Chondrocyte (in vitro differentiated cells): ENCODE data around the gene PPP1R16B. TPM values are rescaled to one million over a fixed set of nuclear protein-coding genes. Genes with fewer than 3 reads are reported as not detected.

ENCODE experiments used
- DNase-seq: peaks from one replicate; pipeline ENCODE4 v3.0.0; 2021; ENCODE audit warnings: mixed read lengths, low spot score
- H3K27ac Mint-ChIP-seq: one replicate; pipeline ENCODE4 v1.8.0; 2021; ENCODE audit warnings: mild to moderate bottlenecking, moderate library complexity, mixed read lengths; ENCODE audit not compliant: unreplicated experiment
- H3K27me3 Mint-ChIP-seq: 2 replicates; pipeline ENCODE4 v1.8.0; 2021; ENCODE audit warnings: low read depth, mixed read lengths
- H3K36me3 Mint-ChIP-seq: 2 replicates; pipeline ENCODE4 v1.8.0; 2021; ENCODE audit warnings: low read depth, mixed read lengths
- H3K4me1 Mint-ChIP-seq: 2 replicates; pipeline ENCODE4 v1.8.0; 2021; ENCODE audit warnings: low read depth, mild to moderate bottlenecking, mixed read lengths
- H3K4me3 Mint-ChIP-seq: one replicate; pipeline ENCODE4 v1.8.0; 2021; ENCODE audit warnings: mild to moderate bottlenecking, moderate library complexity, mixed read lengths; ENCODE audit not compliant: unreplicated experiment
- H3K9me3 Mint-ChIP-seq: 2 replicates; pipeline ENCODE4 v1.8.0; 2021; ENCODE audit warnings: low read depth, mixed read lengths
- CTCF ChIP-seq: fragments of 200-600 bp; sonication (generic); IDR thresholded peaks from 2 replicates; pipeline ENCODE4 v1.5.0; 2021; ENCODE audit warnings: antibody characterized with exemption, mild to moderate bottlenecking, moderate library complexity
- total RNA-seq: library from RNA; stranded (reverse); gene quantifications from 3 replicates; pipeline ENCODE4 v1.2.1, GENCODE V29; 2021

PPP1R16B gene
- total RNA-seq, 1 donor from 2014 or later, result not detected

DNA sequence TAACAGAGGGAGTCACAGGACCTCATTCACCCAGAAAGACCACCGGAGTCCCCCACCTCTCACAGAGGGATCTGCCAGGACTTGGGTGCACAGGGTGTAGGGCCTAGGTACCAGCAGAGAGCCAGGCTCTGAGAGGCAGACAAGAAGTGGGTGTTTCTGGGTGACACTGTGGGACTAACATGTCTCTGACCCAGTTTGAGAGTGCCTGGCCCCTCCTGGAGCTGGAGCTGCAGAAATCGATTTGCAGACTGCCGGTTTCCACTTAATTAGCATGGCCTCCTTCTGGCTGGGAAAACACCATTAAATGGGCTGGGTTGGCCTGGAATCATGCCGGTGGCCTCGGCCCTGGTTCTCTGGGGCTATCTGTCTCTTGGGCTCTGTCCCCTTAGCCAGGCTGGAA lies 59.2 kb downstream of the PPP1R16B start:
- no peak overlapping the region for H3K4me3 Mint-ChIP-seq
- H3K4me1 Mint-ChIP-seq, result no peaks in the 10 kb centered on the region

DNA sequence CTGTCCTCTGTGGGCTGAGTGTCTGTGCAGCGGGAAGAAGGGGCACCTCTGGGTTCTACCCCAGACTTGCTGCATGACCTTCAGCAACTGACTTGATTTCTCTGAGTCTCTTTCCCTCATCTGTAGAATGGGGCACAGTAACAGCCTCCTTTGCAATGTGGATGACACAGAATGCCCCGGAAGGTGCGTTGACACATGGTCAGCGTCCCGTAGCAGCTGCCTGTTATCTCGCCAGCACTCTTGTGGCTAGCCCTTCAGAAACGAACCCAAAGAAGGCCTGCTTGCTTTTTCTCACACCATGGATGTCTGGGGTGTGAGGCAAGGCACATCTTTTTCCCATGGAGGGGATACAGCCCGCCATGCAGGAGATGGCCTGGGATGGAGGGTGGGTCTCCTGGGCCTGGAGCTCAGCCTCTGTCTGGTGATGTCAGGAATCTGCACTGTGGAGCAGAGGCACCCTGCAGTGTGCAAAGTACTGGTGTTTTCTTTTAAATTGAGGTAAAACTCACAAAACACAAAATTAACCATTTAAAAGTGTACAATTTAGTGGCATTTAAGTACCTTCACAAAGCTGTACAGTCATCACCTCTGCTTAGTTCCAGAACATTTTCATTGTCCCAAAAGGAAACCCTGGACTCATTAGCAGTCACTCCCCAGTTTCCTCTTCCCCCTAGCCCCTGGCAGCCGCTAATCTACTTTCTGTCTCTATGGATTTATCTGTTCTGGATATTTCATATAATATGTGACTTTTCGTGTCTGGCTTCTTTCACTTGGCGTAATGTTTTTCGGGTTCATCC lies 61.0 kb downstream of the PPP1R16B start:
- H3K36me3 Mint-ChIP-seq, result no peaks in the 10 kb centered on the region
- peaks cover 17% of the 10 kb centered on the region for H3K27me3 Mint-ChIP-seq
- no peak for DNase-seq
- H3K4me3 Mint-ChIP-seq, result no peak overlapping the region
- H3K4me1 Mint-ChIP-seq, result no peaks in the 10 kb centered on the region
- H3K27ac Mint-ChIP-seq, result no peak overlapping the region
- TF ChIP-seq CTCF, result no peak
- H3K9me3 Mint-ChIP-seq, result peaks cover 2% of the 10 kb centered on the region

More for the DNA sequence above, 59.2 kb downstream of the PPP1R16B start:
- DNase-seq, result no peak
- no peak for TF ChIP-seq CTCF
- no peak overlapping the region for H3K27ac Mint-ChIP-seq
- H3K9me3 Mint-ChIP-seq, result peaks cover 2% of the 10 kb centered on the region
- H3K36me3 Mint-ChIP-seq, result no peaks in the 10 kb centered on the region
- H3K27me3 Mint-ChIP-seq, result peaks cover 7% of the 10 kb centered on the region

DNA sequence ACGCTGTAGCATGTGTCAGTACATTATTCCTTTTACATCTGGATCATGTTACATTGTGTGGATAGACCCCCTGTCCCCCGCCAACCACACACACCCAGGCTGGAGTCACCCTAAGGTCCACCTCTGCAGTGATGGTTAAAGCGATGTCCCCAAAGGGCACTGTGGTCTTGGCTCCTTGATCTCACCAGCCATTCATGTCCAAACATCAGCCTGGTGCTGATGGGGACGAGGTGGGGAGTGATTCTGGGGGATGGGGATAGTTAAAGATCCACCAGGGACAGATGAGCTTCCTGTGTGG lies 61.5 kb downstream of the PPP1R16B start:
- Mint-ChIP-seq H3K27me3 (peaks cover 19% of the 10 kb centered on the region), H3K36me3 (no peaks in the 10 kb centered on the region), H3K4me3 (no peak overlapping the region), H3K27ac (no peak overlapping the region), H3K9me3 (peaks cover 2% of the 10 kb centered on the region), H3K4me1 (no peaks in the 10 kb centered on the region)
- TF ChIP-seq CTCF, result no peak
- DNase-seq, result no peak

GRCh38 chr20:38870733-38871559 lies 65.4 kb downstream of the PPP1R16B start:
- H3K36me3 Mint-ChIP-seq, result no peaks in the 10 kb centered on the region
- no peak for TF ChIP-seq CTCF
- H3K4me3 Mint-ChIP-seq, result no peak overlapping the region
- peaks cover 41% of the 10 kb centered on the region for H3K27me3 Mint-ChIP-seq
- peaks cover 2% of the 10 kb centered on the region for H3K9me3 Mint-ChIP-seq
- H3K4me1 Mint-ChIP-seq, result no peaks in the 10 kb centered on the region
- no peak for DNase-seq
- no peak overlapping the region for H3K27ac Mint-ChIP-seq

DNA sequence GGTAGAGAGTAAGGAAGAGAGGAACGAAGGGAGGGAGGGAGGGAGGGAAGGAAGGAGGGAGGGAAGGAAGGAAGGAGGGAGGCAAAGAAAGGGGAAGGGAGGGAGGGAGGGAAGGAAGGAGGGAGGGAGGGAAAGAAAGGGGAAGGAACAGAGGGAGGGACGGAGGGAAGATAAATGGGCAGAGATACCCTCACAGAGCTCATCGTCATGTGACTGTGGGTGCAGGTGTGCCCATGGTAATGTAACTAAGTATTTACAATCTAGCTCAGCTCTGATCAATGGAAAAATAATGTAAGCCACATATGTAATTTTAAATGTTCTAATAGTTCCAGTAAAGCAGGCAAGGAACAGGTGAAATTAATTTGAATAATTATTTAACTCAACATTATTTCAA lies 66.1 kb downstream of the PPP1R16B start:
- Mint-ChIP-seq H3K4me1 (no peaks in the 10 kb centered on the region), H3K27me3 (peaks cover 41% of the 10 kb centered on the region), H3K4me3 (no peak overlapping the region), H3K36me3 (no peaks in the 10 kb centered on the region), H3K9me3 (peaks cover 2% of the 10 kb centered on the region), H3K27ac (no peak overlapping the region)
- no peak for TF ChIP-seq CTCF
- no peak for DNase-seq
